NOMO-1 (cell line): ENCODE results near the gene GABBR2.
"Not testable (repeated sequence)": the region's sequence is repeated elsewhere in the genome, so short reads cannot be mapped to it uniquely, and the experiment has no call there.

ENCODE experiments used
- DNase-seq, 2 experiments: peaks; one replicate each; lab custom pipeline; 2025; ENCODE audit not compliant: unreplicated experiment in 2 of 2; lab: John Stamatoyannopoulos, UW

GABBR2 gene

GRCh38 chr9:98276907-98277469 is 431.7 kb downstream of the GABBR2 start:
- no peak for DNase-seq

DNA sequence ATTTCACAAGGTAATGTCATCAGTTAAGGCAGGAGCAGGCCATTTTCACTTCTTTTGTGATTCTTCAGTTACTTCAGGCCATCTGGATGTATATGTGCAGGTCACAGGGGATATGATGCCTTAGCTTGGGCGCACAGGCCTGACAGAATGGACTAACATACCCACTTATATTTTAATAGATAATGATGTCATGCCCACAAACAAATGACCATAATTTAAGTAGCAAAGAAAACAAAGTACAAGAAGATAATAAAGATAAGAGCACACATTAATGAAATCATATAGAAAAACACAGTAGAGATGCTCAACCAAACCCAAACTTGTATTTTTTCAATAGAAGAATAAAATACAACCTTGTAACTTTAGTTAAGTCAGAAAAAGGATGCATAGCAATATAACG is 433.6 kb downstream of the GABBR2 start:
- no peak for DNase-seq

GRCh38 chr9:98272083-98272482 is 436.7 kb downstream of the GABBR2 start:
- DNase-seq: no peak

DNA sequence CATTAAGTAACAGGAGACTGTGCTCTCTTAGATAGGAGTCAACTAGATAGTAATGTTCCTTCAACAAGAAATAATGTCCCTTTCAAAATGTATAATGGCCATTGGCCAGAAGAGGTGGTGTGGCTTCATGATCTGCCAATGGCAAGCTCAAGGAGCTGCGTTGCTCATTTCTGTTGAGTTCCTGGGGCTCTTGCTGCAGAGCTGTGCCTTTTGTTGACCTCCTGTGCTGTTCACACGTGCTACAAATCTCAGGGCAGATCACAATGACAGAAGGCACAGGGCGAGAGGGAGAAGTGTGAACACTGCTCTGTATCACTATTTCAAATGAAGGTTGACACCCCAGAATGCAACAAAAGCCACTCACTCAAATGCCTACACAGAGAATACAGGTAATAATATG is 437.3 kb downstream of the GABBR2 start:
- DNase-seq: no peak

DNA sequence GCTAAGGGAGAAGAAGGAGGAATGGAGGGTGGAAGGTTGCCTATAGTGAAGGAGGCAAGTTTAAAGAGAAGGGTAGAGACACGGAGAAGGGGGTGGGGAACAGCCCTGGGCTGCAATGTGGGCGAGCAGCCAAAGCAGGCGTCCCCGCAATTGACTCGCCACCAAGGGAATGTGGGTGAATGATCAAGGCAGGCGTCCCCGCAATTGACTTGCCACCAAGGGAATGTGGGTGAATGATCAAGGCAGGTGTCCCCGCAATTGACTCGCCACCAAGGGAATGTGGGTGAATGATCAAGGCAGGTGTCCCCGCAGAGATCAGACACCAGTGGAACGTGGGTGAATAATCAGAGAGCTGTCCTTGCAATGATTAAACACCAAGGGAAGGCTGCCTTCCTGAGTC is 438.5 kb downstream of the GABBR2 start:
- not testable (repeated sequence) for DNase-seq

DNA sequence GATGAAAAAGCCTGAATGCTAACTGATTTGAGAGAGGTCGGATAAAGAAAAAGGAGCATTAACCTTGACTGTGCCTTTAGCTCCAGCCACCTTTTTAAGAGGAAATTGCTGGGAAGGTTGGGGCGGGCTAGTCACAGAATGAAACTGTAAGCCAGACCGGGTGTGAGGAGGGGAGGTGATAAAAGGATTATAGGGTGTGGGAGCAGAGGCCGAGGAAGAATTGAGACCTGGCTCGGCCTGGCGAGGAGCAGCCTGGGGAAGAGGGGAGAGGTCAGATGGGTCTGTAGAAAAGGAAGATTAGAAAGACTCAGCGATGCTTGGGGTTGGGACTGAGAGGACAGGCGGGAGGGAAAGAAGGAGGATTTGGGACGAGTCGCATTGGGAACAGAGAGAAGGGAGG is 439.1 kb downstream of the GABBR2 start:
- DNase-seq: not testable (repeated sequence)

DNA sequence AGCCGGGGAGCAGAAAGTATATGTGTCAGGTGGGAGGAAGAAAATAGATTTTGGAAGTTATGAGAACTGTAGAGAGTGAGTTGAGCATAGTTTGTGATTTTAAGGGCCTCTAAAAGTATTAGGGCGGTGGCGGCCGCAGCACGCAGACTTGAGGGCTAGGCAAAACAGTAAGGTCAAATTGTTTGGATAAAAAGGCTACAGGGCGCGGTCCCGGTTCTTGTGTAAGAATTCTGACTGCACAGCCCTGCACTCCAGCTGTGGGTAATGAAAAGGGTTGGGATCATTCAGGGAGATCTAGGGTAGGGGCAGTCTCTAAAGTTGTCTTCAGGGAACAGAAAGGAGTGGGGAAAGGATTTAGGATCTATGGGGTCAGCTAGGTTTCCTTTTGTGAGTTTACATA is 441.2 kb downstream of the GABBR2 start:
- DNase-seq: not testable (repeated sequence)

GRCh38 chr9:98264516-98264915 is 444.2 kb downstream of the GABBR2 start:
- no peak for DNase-seq

GRCh38 chr9:98263482-98264357 is 445.0 kb downstream of the GABBR2 start:
- DNase-seq: peak; percentile 81 to 84

DNA sequence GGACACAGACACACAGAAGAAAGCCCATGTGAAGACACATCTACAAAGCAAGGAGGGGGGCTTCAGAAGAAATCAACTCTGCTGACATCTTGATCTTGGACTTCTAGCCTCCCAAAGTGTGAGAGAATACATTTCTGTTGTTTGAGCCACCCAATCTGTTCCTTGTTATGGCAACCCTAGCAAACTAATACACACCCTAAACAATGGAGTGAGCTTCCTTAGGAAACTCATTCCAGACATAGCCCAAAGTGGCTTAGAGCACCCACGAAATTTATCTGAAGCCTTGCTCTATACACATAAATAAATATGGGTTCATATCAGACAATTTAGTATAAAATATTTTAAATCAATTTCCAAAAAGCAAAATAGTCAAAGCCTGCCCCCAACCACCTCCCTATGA is 445.7 kb downstream of the GABBR2 start:
- no peak for DNase-seq

GRCh38 chr9:98262056-98262455 is 446.7 kb downstream of the GABBR2 start:
- DNase-seq: no peak

DNA sequence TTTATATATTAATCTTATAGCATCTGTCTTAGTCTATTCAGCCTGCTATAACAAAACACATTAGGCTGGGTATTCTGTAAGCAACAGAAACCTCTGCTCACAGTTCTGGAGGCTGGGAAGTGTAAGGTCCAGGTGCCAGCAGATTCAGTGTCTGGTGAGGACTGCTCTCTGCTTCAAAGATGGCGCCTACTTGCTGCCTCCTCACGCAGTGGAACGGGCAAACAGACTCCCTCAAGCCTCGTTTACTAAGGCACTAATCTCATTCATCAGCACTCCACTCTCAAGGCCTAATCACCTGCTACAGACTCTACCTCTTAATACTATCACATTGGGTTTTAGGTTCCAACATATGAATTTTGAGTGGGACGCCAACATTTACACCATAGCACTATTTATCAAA is 448.1 kb downstream of the GABBR2 start:
- DNase-seq: no peak

GRCh38 chr9:98259791-98260190 is 448.9 kb downstream of the GABBR2 start:
- no peak for DNase-seq

DNA sequence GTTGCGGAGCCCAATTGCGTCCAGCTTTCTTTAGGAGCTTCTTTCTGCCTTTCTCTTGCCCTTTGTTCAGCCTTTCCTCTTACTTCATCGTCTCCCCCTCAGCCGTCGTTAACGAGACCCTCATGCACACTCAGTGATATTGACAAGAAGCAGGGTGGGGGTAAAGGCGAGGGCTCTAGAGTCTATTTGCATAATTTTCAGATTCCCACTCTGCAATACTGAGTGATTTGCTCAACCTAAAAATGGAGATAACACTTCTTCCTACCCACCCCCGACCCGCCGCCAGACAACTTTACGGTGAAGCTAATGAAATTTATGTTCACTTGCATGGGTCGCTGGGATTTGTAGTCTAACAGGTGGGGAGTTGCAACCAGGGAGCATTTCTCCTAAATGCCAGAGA is 452.0 kb downstream of the GABBR2 start:
- DNase-seq: peak; percentile 58

DNA sequence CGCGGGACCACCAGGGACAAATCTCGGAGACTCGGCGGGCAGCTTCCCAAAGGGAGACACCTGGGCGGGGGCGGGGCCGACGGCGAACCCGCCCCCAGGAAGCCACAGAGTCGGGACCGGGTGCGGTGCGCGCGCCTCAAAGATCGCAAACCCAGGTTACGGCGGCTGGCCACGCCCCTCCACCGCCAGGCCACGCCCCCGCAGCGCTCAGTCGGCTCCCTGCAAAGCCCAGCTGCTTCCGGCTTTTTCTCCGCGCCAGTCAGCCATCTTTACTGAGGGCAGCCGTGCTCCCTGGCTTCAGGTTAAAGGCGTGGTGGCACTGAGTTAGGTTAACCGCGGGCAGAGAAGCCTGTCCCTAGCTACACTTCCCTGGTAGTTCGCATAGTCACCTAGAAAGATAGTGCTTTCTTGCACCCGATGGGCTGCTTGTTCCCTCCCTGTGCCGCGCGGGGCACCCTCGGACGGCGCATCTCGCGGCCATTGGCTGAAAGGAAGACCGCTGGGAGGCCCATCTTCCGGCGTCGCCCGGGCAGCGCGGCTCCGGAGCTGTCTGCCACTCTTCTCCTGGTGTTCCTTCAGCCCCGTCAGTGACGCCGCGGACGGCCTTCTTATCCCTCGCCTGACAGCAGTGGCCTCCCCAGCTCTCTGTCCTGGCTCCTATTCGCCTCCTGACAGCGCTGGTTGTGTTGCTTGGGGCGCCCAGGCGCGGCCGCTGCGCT is 453.0 kb downstream of the GABBR2 start, which contains the start of gene TBC1D2:
Gene TBC1D2 (minus strand): TSS at position 72 of the 719 bp plus-strand sequence. CDS start 108 bp downstream, outside the sequence.
- peak; percentile 95 to 97 for DNase-seq

- DNase-seq: no peak
Observed at GRCh38 chr9:98255061-98255577, 453.6 kb downstream of the GABBR2 start.

DNA sequence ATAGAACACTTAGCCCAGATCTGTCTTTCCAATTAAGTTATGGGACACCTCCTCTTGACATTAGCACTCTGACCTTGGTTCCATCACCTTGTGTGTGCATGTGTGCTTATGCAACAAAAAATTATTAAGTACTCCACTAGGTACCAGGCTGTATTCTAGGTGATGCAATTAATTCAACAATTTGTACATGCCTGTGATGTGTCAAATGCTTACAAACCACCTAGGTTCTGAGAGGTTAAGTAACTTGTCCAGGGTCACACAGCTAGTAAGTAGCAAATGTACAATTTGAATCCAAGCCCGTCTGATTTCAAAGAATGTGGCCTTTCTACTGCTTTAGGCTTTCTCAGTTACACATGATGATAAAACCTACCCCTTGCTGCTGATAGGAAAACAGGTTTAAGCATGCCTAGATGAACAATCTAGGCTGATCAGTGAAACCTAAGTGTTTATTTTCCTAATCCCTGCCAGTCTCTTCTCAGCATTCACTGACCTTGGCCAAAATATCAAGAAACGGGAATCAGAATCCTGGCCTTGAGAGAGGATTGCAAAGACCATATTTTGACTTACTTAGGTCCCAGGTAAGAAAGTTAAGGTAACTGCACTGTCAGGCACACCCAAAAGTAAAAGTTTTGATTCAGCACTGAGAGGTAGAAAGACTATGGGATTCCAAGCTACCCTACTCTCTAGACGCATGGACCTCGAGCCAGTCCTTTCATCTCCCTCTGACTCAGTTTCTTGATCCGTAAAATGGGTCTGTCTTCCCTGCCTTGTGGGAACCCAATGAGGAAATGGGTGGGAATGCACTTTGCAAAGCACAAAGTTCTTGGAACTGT is 454.3 kb downstream of the GABBR2 start:
- DNase-seq: peak in 1 of 2 experiments; percentile 15

DNA sequence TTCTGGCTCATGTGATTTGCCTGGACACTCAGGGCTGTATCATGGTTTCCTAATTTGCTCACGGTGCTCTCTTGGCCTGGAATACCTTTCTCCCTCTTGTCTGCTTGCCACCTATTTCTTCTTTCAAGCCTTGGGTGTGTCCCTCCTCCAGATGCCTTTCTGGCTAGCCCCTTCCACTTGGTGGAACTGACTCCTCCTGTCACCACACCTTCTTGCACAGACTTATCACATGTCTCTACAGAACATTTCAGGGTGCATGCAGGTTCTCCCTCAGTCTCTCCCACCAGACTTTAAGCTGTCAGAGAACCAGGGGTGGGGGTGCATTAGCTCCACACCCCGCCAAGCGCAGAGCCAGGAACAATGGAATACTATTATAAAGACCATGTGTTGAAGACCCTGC is 455.2 kb downstream of the GABBR2 start:
- DNase-seq: no peak

GRCh38 chr9:98251551-98251950 is 457.2 kb downstream of the GABBR2 start:
- no peak for DNase-seq

- no peak for DNase-seq
Observed at GRCh38 chr9:98249771-98250170, 459.0 kb downstream of the GABBR2 start.
